Activated T-helper 1 cell treated with Interleukin-2 at 50 U/mL for 16 hours (primary cell): ENCODE results near the gene SPTLC3.
"Not testable (repeated sequence)": the region's sequence is repeated elsewhere in the genome, so short reads cannot be mapped to it uniquely, and the experiment has no call there.

Experiments used
- DNase-seq: peaks from one replicate; pipeline ENCODE4 v3.0.0-alpha.2; 2020; ENCODE audit warnings: low read depth

Gene SPTLC3

GRCh38 chr20:13008761-13009681 is at the start of gene SPTLC3:
SPTLC3 (plus strand) TSS chr20:13008972; CDS start chr20:13009268, 296 bp downstream.
- DNase-seq = no peak

GRCh38 chr20:12961725-12962124 is 47.0 kb upstream of the SPTLC3 start:
- DNase-seq = no peak

- no peak for DNase-seq
These were observed 45.9 kb upstream of the SPTLC3 start for GRCh38 chr20:12962895-12963294.

GRCh38 chr20:12963416-12963815 is 45.4 kb upstream of the SPTLC3 start:
- no peak for DNase-seq

- DNase-seq = no peak
These were observed 43.4 kb upstream of the SPTLC3 start for GRCh38 chr20:12965212-12965869.

- DNase-seq = no peak
These were observed 42.9 kb upstream of the SPTLC3 start for GRCh38 chr20:12965870-12966251.

- no peak for DNase-seq
These were observed 42.2 kb upstream of the SPTLC3 start for GRCh38 chr20:12966468-12967085.

GRCh38 chr20:12967932-12968331 is 40.8 kb upstream of the SPTLC3 start:
- DNase-seq = no peak

GRCh38 chr20:12968472-12968871 is 40.3 kb upstream of the SPTLC3 start:
- no peak for DNase-seq

GRCh38 chr20:12969071-12969669 is 39.6 kb upstream of the SPTLC3 start:
- no peak for DNase-seq

GRCh38 chr20:12970372-12970821 is 38.4 kb upstream of the SPTLC3 start:
- DNase-seq = no peak

GRCh38 chr20:12975833-12976608 is 32.8 kb upstream of the SPTLC3 start:
- DNase-seq = no peak

- no peak for DNase-seq
These were observed 32.0 kb upstream of the SPTLC3 start for GRCh38 chr20:12976720-12977309.

GRCh38 chr20:12977328-12978125 is 31.2 kb upstream of the SPTLC3 start:
- no peak for DNase-seq

GRCh38 chr20:12978126-12978394 is 30.7 kb upstream of the SPTLC3 start:
- no peak for DNase-seq

- DNase-seq = no peak
These were observed 29.9 kb upstream of the SPTLC3 start for GRCh38 chr20:12978613-12979495.

GRCh38 chr20:12979713-12980112 is 29.1 kb upstream of the SPTLC3 start:
- not testable (repeated sequence) for DNase-seq

- no peak for DNase-seq
These were observed 26.7 kb upstream of the SPTLC3 start for GRCh38 chr20:12982098-12982497.

GRCh38 chr20:12984069-12984765 is 24.6 kb upstream of the SPTLC3 start:
- DNase-seq = no peak
